Measurements from ENCODE around the gene POU2AF3. TPM values are rescaled to one million over a fixed set of nuclear protein-coding genes. Genes with fewer than 3 reads are reported as not detected.
"Not testable (repeated sequence)": the region's sequence is repeated elsewhere in the genome, so short reads cannot be mapped to it uniquely, and the experiment has no call there.

POU2AF3 gene
- total RNA-seq, 1 donor from 2014 or later, result not detected

- DNase-seq (ENCODE audit: low read depth in 2 of 2), result no peak
Observed at GRCh38 chr11:111300569-111300968, 2.2 kb downstream of the POU2AF3 start.

- DNase-seq (ENCODE audit: low read depth in 2 of 2), result no peak
Observed at GRCh38 chr11:111301004-111301841, 2.9 kb downstream of the POU2AF3 start.

GRCh38 chr11:111301842-111302118 lies 3.4 kb downstream of the POU2AF3 start:
- no peak for DNase-seq (ENCODE audit: low read depth in 2 of 2)

- no peak for DNase-seq (ENCODE audit: low read depth in 2 of 2)
Observed at GRCh38 chr11:111302298-111302697, 4.0 kb downstream of the POU2AF3 start.

GRCh38 chr11:111303461-111303860 lies 5.1 kb downstream of the POU2AF3 start:
- DNase-seq (ENCODE audit: low read depth in 2 of 2), result no peak

- DNase-seq (ENCODE audit: low read depth in 2 of 2), result no peak
Observed at GRCh38 chr11:111305162-111305802, 6.9 kb downstream of the POU2AF3 start.

- DNase-seq (ENCODE audit: low read depth in 2 of 2), result no peak
Observed at GRCh38 chr11:111305876-111306275, 7.5 kb downstream of the POU2AF3 start.

- DNase-seq (ENCODE audit: low read depth in 2 of 2), result no peak
Observed at GRCh38 chr11:111306321-111306720, 8.0 kb downstream of the POU2AF3 start.

GRCh38 chr11:111307472-111308108 lies 9.2 kb downstream of the POU2AF3 start:
- no peak for DNase-seq (ENCODE audit: low read depth in 2 of 2)

- DNase-seq (ENCODE audit: low read depth in 2 of 2), result no peak
Observed at GRCh38 chr11:111308140-111308539, 9.8 kb downstream of the POU2AF3 start.

- DNase-seq (ENCODE audit: low read depth in 2 of 2), result no peak
Observed at GRCh38 chr11:111309215-111309915, 11.0 kb downstream of the POU2AF3 start.

GRCh38 chr11:111310088-111310487 lies 11.7 kb downstream of the POU2AF3 start:
- no peak for DNase-seq (ENCODE audit: low read depth in 2 of 2)

GRCh38 chr11:111310723-111311122 lies 12.4 kb downstream of the POU2AF3 start:
- no peak for DNase-seq (ENCODE audit: low read depth in 2 of 2)

- no peak for DNase-seq (ENCODE audit: low read depth in 2 of 2)
Observed at GRCh38 chr11:111312076-111312475, 13.7 kb downstream of the POU2AF3 start.

GRCh38 chr11:111319296-111319695 lies 20.9 kb downstream of the POU2AF3 start:
- DNase-seq (ENCODE audit: low read depth in 2 of 2), result no peak

GRCh38 chr11:111320199-111320598 lies 21.9 kb downstream of the POU2AF3 start:
- not testable (repeated sequence) for DNase-seq (ENCODE audit: low read depth in 2 of 2)

GRCh38 chr11:111320728-111321568 lies 22.6 kb downstream of the POU2AF3 start:
- DNase-seq (ENCODE audit: low read depth in 2 of 2), result no peak

GRCh38 chr11:111322534-111322933 lies 24.2 kb downstream of the POU2AF3 start:
- no peak for DNase-seq (ENCODE audit: low read depth in 2 of 2)

- no peak for DNase-seq (ENCODE audit: low read depth in 2 of 2)
Observed at GRCh38 chr11:111324277-111324720, 26.0 kb downstream of the POU2AF3 start.

- DNase-seq (ENCODE audit: low read depth in 2 of 2), result no peak
Observed at GRCh38 chr11:111325259-111325658, 26.9 kb downstream of the POU2AF3 start.

- DNase-seq (ENCODE audit: low read depth in 2 of 2), result no peak
Observed at GRCh38 chr11:111326824-111327223, 28.5 kb downstream of the POU2AF3 start.

Data from lung microvascular endothelial cell (primary cell).